ENCODE data around the gene MID2. TPM values are rescaled to one million over a fixed set of nuclear protein-coding genes. Genes with fewer than 3 reads are reported as not detected.

MID2 gene
- total RNA-seq, 3 donors from 2014 or later (not counting 1 experiment from before 2014, with no cell fraction given): 1.4 to 6.0 (median 2.3) TPM

- no peak for ATAC-seq
- Mint-ChIP-seq H3K27me3 (ENCODE audit: low read depth in 2 of 2) (peaks cover 3 to 19% of the 10 kb centered on the region in 2 donors), H3K4me3 (no peak overlapping the region), H3K9me3 (no peaks in the 10 kb centered on the region), H3K36me3 (no peaks in the 10 kb centered on the region), H3K27ac (no peak overlapping the region), H3K4me1 (no peaks in the 10 kb centered on the region)
- DNase-seq: no peak
- H3K4me3 ChIP-seq (ENCODE audit: low read length): no peak overlapping the region
- H3K9me3 ChIP-seq (ENCODE audit: control insufficient read depth, insufficient read depth, low read length): no peaks in the 10 kb centered on the region
- no peaks in the 10 kb centered on the region for H3K27me3 ChIP-seq (ENCODE audit: control insufficient read depth, insufficient read depth, low read length)
- intact Hi-C loops (cut with micrococcal nuclease): no loop called here
- no peak overlapping the region for H3K27ac ChIP-seq (ENCODE audit: low read length)
- H3K4me1 ChIP-seq (ENCODE audit: control insufficient read depth, insufficient read depth, low read length): no peaks in the 10 kb centered on the region
- 78% methylated on average over 6 of the region's 6 CpGs for WGBS (ENCODE audit: insufficient coverage)
- no peaks in the 10 kb centered on the region for H3K36me3 ChIP-seq (ENCODE audit: control insufficient read depth, insufficient read depth, low read length)
- TF ChIP-seq CTCF (IDR thresholded peaks at IDR 0.05): no peak
Measured at GRCh38 chrX:107871136-107871535, 45.5 kb downstream of the MID2 start.

GRCh38 chrX:107878106-107878505 is 52.4 kb downstream of the MID2 start:
- intact Hi-C loops (cut with micrococcal nuclease): no loop called here
- 83% methylated on average over 4 of the region's 5 CpGs for whole genome bisulfite sequencing (ENCODE audit: insufficient coverage)

GRCh38 chrX:107880054-107880610 is 54.5 kb downstream of the MID2 start:
- Histone ChIP-seq H3K4me3 (ENCODE audit: low read length) (no peak overlapping the region), H3K27ac (ENCODE audit: low read length) (no peak overlapping the region), H3K27me3 (ENCODE audit: control insufficient read depth, insufficient read depth, low read length) (no peaks in the 10 kb centered on the region), H3K36me3 (ENCODE audit: control insufficient read depth, insufficient read depth, low read length) (no peaks in the 10 kb centered on the region), H3K4me1 (ENCODE audit: control insufficient read depth, insufficient read depth, low read length) (no peaks in the 10 kb centered on the region), H3K9me3 (ENCODE audit: control insufficient read depth, insufficient read depth, low read length) (no peaks in the 10 kb centered on the region)
- no peaks in the 10 kb centered on the region for H3K4me1 Mint-ChIP-seq
- peaks cover 2 to 21% of the 10 kb centered on the region in 2 donors for H3K27me3 Mint-ChIP-seq (ENCODE audit: low read depth in 2 of 2)
- H3K27ac Mint-ChIP-seq: no peak overlapping the region
- no peak for DNase-seq
- TF ChIP-seq CTCF (IDR thresholded peaks at IDR 0.05): no peak
- intact Hi-C loops (cut with micrococcal nuclease): no loop called here
- WGBS (ENCODE audit: insufficient coverage): 86% methylated on average over 5 of the region's 5 CpGs
- no peak overlapping the region for H3K4me3 Mint-ChIP-seq
- ATAC-seq: no peak
- H3K9me3 Mint-ChIP-seq: no peaks in the 10 kb centered on the region
- H3K36me3 Mint-ChIP-seq: no peaks in the 10 kb centered on the region

More at GRCh38 chrX:107878106-107878505, 52.4 kb downstream of the MID2 start:
- no peak overlapping the region for H3K27ac ChIP-seq (ENCODE audit: low read length)
- H3K27me3 Mint-ChIP-seq (ENCODE audit: low read depth in 2 of 2): peaks cover 2 to 21% of the 10 kb centered on the region in 2 donors
- no peaks in the 10 kb centered on the region for H3K9me3 ChIP-seq (ENCODE audit: control insufficient read depth, insufficient read depth, low read length)
- no peak overlapping the region for H3K27ac Mint-ChIP-seq
- H3K9me3 Mint-ChIP-seq: no peaks in the 10 kb centered on the region
- ATAC-seq (no peak), DNase-seq (no peak)
- H3K36me3 ChIP-seq (ENCODE audit: control insufficient read depth, insufficient read depth, low read length): no peaks in the 10 kb centered on the region
- no peaks in the 10 kb centered on the region for H3K36me3 Mint-ChIP-seq
- no peak overlapping the region for H3K4me3 ChIP-seq (ENCODE audit: low read length)
- H3K4me1 Mint-ChIP-seq: no peaks in the 10 kb centered on the region
- no peak overlapping the region for H3K4me3 Mint-ChIP-seq
- no peaks in the 10 kb centered on the region for H3K4me1 ChIP-seq (ENCODE audit: control insufficient read depth, insufficient read depth, low read length)
- H3K27me3 ChIP-seq (ENCODE audit: control insufficient read depth, insufficient read depth, low read length): no peaks in the 10 kb centered on the region
- no peak for TF ChIP-seq CTCF (IDR thresholded peaks at IDR 0.05)

GRCh38 chrX:107894038-107894437 is 68.4 kb downstream of the MID2 start:
- peak; percentile 57 for TF ChIP-seq CTCF (IDR thresholded peaks at IDR 0.05)
- Histone ChIP-seq H3K9me3 (ENCODE audit: control insufficient read depth, insufficient read depth, low read length) (no peaks in the 10 kb centered on the region), H3K27me3 (ENCODE audit: control insufficient read depth, insufficient read depth, low read length) (no peaks in the 10 kb centered on the region), H3K36me3 (ENCODE audit: control insufficient read depth, insufficient read depth, low read length) (no peaks in the 10 kb centered on the region), H3K4me3 (ENCODE audit: low read length) (no peak overlapping the region), H3K4me1 (ENCODE audit: control insufficient read depth, insufficient read depth, low read length) (no peaks in the 10 kb centered on the region), H3K27ac (ENCODE audit: low read length) (no peak overlapping the region)
- H3K36me3 Mint-ChIP-seq: no peaks in the 10 kb centered on the region
- no peak overlapping the region for H3K27ac Mint-ChIP-seq
- intact Hi-C loops (cut with micrococcal nuclease): loop anchor here (1.0 to 10.0 kb wide), 5 partner anchors 237 to 1409 kb away; no protein-coding TSS in a partner anchor
- no peaks in the 10 kb centered on the region for H3K4me1 Mint-ChIP-seq
- peak; percentile 47 to 78 (median 49) for ATAC-seq
- no CpG with 5 or more reads among the region's 4 CpGs for WGBS (ENCODE audit: insufficient coverage)
- peaks cover 11 to 33% of the 10 kb centered on the region in 2 donors for H3K27me3 Mint-ChIP-seq (ENCODE audit: low read depth in 2 of 2)
- H3K4me3 Mint-ChIP-seq: no peak overlapping the region
- peak in 1 of 2 donors; percentile 75 for DNase-seq
- H3K9me3 Mint-ChIP-seq: no peaks in the 10 kb centered on the region
